Lower lobe of right lung (tissue), 2 donors: ENCODE results near the gene BAHCC1. TPM values are rescaled to one million over a fixed set of nuclear protein-coding genes. Genes with fewer than 3 reads are reported as not detected.
"Not testable (repeated sequence)": the region's sequence is repeated elsewhere in the genome, so short reads cannot be mapped to it uniquely, and the experiment has no call there.

Experiments
- ATAC-seq, 2 donors: fragments of 200-7000 bp; cut with Tn5 transposase; one replicate each; pipeline ENCODE4 v1.9.1; 2020 to 2022; ENCODE audit warnings: mild to moderate bottlenecking in 2 of 2, moderate library complexity in 2 of 2
- DNase-seq: peaks from one replicate; pipeline ENCODE4 v3.0.0-alpha.2; 2020
- H3K27ac ChIP-seq: fragments of 200-600 bp; one replicate; pipeline ENCODE4 v1.8.0; 2022
- H3K27me3 ChIP-seq: fragments of 200-600 bp; one replicate; pipeline ENCODE4 v1.8.0; 2022; ENCODE audit warnings: low read depth
- H3K36me3 ChIP-seq: fragments of 200-600 bp; one replicate; pipeline ENCODE4 v1.8.0; 2022; ENCODE audit warnings: mild to moderate bottlenecking
- H3K4me1 ChIP-seq: fragments of 200-600 bp; one replicate; pipeline ENCODE4 v1.8.0; 2022
- H3K4me3 ChIP-seq: fragments of 200-600 bp; one replicate; pipeline ENCODE4 v1.8.0; 2022; ENCODE audit warnings: mild to moderate bottlenecking
- H3K9me3 ChIP-seq: fragments of 200-600 bp; one replicate; pipeline ENCODE4 v1.8.0; 2022
- intact Hi-C: fragments of 100-400 bp; cut with DNase I; formaldehyde crosslinking; loops from one replicate; pipeline ENCODE4 v1.11.0; 2022
- total RNA-seq: library from RNA; stranded (reverse); fragmentation: NEBNext Ultra II Directional; extraction: Animal tissue kit (Norgen Biotek cat#: 25700); gene quantifications from one replicate; pipeline ENCODE4 v1.2.1, GENCODE V29; 2021
- TF ChIP-seq, protein P1 (sequence below): fragments of 200-600 bp; IDR thresholded peaks from one replicate; pipeline ENCODE4 v1.8.0; 2022; ENCODE audit warnings: antibody characterized with exemption, mild to moderate bottlenecking
- donor health status: DM: no; HTN: yes; CAD: no; lungs with severe emphysema.

The BAHCC1 gene
- total RNA-seq, 1 donor from 2014 or later, result 19.9 TPM

- TF ChIP-seq, protein P1, sequence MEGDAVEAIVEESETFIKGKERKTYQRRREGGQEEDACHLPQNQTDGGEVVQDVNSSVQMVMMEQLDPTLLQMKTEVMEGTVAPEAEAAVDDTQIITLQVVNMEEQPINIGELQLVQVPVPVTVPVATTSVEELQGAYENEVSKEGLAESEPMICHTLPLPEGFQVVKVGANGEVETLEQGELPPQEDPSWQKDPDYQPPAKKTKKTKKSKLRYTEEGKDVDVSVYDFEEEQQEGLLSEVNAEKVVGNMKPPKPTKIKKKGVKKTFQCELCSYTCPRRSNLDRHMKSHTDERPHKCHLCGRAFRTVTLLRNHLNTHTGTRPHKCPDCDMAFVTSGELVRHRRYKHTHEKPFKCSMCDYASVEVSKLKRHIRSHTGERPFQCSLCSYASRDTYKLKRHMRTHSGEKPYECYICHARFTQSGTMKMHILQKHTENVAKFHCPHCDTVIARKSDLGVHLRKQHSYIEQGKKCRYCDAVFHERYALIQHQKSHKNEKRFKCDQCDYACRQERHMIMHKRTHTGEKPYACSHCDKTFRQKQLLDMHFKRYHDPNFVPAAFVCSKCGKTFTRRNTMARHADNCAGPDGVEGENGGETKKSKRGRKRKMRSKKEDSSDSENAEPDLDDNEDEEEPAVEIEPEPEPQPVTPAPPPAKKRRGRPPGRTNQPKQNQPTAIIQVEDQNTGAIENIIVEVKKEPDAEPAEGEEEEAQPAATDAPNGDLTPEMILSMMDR, result no peak
- no peaks in the 10 kb centered on the region for H3K9me3 ChIP-seq
- H3K36me3 ChIP-seq, result no peaks in the 10 kb centered on the region
- ATAC-seq (peak; percentile 37 to 47), DNase-seq (peak; percentile 80)
- peaks cover 6% of the 10 kb centered on the region for H3K27me3 ChIP-seq
- H3K4me3 ChIP-seq, result no peak overlapping the region
- intact Hi-C loops, result no loop called here
- peaks cover 30% of the 10 kb centered on the region for H3K4me1 ChIP-seq
- no peak overlapping the region for H3K27ac ChIP-seq
Observed at GRCh38 chr17:81348097-81349055, 46.9 kb upstream of the BAHCC1 start.

- peaks cover 2% of the 10 kb centered on the region for H3K27me3 ChIP-seq
- peaks cover 30% of the 10 kb centered on the region for H3K4me1 ChIP-seq
- H3K4me3 ChIP-seq, result no peak overlapping the region
- H3K9me3 ChIP-seq, result no peaks in the 10 kb centered on the region
- DNase-seq (no peak), ATAC-seq (no peak)
- TF ChIP-seq, protein P1, result no peak
- H3K36me3 ChIP-seq, result no peaks in the 10 kb centered on the region
- no peak overlapping the region for H3K27ac ChIP-seq
- intact Hi-C loops, result no loop called here
Observed at GRCh38 chr17:81349397-81350319, 45.6 kb upstream of the BAHCC1 start.

DNA sequence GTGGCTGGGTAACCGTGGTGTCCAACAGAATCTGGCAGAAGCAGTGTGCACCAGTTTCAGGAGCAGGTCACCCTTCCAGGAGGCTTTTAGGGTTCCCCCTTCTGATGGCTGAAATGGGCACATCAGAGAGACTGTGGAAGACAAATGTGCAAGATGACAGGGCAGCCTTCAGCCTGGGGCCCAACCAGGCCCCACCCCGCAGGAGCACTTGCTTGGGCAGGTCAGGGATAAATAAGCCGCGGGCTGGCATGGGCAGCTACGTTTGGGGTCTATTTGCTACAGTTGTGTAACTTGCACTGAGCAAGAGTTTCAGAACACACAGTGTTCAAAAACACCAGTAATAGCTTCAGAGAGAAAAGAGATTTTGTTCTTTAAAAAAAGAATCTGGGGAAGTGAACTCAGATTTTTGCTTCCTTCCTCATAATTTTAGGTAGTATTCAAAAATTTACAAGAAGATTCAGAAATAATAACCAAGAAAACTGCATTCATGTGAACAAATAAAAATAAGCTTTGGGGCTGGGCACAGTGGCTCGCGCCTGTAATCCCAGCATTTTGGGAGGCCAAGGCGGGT is 44.9 kb upstream of the BAHCC1 start:
- no peak overlapping the region for H3K27ac ChIP-seq
- H3K4me1 ChIP-seq, result peaks cover 30% of the 10 kb centered on the region
- no peaks in the 10 kb centered on the region for H3K36me3 ChIP-seq
- DNase-seq, result peak; percentile 50
- intact Hi-C loops, result no loop called here
- TF ChIP-seq, protein P1, result no peak
- no peak for ATAC-seq
- H3K9me3 ChIP-seq, result no peaks in the 10 kb centered on the region
- H3K27me3 ChIP-seq, result no peaks in the 10 kb centered on the region
- H3K4me3 ChIP-seq, result no peak overlapping the region

DNA sequence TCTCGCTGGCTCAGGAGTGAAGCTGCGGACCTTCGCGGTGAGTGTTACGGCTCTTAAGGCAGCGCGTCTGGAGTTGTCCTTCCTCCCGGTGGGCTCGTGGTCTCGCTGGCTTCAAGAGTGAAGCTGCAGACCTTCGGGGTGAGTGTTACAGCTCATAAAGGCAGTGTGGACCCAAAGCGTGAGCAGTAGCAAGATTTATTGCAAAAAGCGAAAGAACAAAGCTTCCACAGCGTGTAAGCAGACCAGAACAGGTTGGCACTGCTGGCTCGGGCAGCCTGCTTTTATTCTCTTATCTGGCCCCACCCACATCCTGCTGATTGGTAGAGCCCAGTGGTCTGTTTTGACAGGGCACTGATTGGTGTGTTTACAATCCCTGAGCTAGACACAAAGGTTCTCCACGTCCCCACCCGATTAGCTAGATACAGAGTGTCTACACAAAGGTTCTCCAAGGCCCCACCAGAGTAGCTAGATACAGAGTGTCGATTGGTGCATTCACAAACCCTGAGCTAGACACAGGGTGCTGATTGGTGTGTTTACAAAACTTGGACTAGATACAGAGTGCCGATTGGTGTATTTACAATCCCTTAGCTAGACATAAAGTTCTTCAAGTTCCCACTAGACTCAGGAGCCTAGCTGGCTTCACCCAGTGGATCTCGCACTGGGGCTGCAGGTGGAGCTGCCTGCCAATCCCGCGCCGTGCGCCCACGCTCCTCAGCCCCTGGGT is 43.8 kb upstream of the BAHCC1 start:
- H3K4me1 ChIP-seq, result peaks cover 28% of the 10 kb centered on the region

DNA sequence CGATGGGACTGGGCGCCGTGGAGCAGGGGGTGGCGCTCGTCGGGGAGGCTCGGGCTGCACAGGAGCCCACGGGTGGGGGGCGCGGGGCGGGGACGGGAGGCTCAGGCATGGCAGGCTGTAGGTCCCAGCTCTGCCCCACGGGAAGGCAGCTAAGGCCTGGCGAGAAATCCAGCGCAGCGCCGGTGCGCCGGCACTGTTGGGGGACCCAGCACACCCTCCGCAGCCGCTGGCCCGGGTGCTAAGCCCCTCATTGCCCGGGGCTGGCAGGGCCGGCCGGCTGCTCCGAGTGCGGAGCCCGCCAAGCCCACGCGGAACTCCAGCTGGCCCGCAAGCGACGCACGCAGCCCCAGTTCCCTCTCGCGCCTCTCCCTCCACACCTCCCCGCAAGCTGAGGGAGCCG is 43.2 kb upstream of the BAHCC1 start:
- not testable (repeated sequence) for ATAC-seq, DNase-seq, H3K36me3 ChIP-seq

More for the DNA sequence above, 43.8 kb upstream of the BAHCC1 start:
- H3K27me3 ChIP-seq, H3K36me3 ChIP-seq, H3K9me3 ChIP-seq, intact Hi-C loops, H3K4me3 ChIP-seq, H3K27ac ChIP-seq, ATAC-seq, DNase-seq: not testable (repeated sequence)

More for the DNA sequence above, 43.2 kb upstream of the BAHCC1 start:
- H3K4me3 ChIP-seq, H3K9me3 ChIP-seq, H3K27me3 ChIP-seq, H3K27ac ChIP-seq, intact Hi-C loops: not testable (repeated sequence)
- H3K4me1 ChIP-seq, result peaks cover 23% of the 10 kb centered on the region
